ENCODE results near the gene METAP1.

- TF ChIP-seq CTCF (IDR thresholded peaks at IDR 0.05), result no peak
- TF ChIP-seq EZH2 (IDR thresholded peaks at IDR 0.05; ENCODE audit: borderline replicate concordance, insufficient read depth, low read depth, low read length, poor library complexity, severe bottlenecking), result no peak
These were observed 29.2 kb downstream of the METAP1 start for GRCh38 chr4:99024481-99025275.

Data from B cell (primary cell).